ENCODE measurements around the gene UBALD1. TPM values are rescaled to one million over a fixed set of nuclear protein-coding genes. Genes with fewer than 3 reads are reported as not detected.
A peak's percentile ranks its signal among the peaks of the same experiment; 100 is the strongest.

Gene UBALD1
- total RNA-seq, 1 donor from 2014 or later = 4.7 TPM

- peak; percentile 100 for DNase-seq
Observed at GRCh38 chr16:4616047-4616811, 1.5 kb upstream of the UBALD1 start.

GRCh38 chr16:4615384-4616046 is 827 bp upstream of the UBALD1 start:
- no peak for DNase-seq

GRCh38 chr16:4613636-4614570 is 785 bp downstream of the UBALD1 start:
- no peak for DNase-seq

GRCh38 chr16:4612977-4613635 is 1.6 kb downstream of the UBALD1 start:
- no peak for DNase-seq

GRCh38 chr16:4612474-4612931 is 2.2 kb downstream of the UBALD1 start:
- no peak for DNase-seq

- DNase-seq = no peak
Observed at GRCh38 chr16:4611337-4612021, 3.2 kb downstream of the UBALD1 start.

GRCh38 chr16:4610011-4611005 is 4.4 kb downstream of the UBALD1 start:
- DNase-seq = no peak

GRCh38 chr16:4609200-4610010 is 5.3 kb downstream of the UBALD1 start:
- no peak for DNase-seq

GRCh38 chr16:4608704-4608980 is 6.0 kb downstream of the UBALD1 start:
- DNase-seq = no peak

- DNase-seq = no peak
Observed at GRCh38 chr16:4607841-4608703, 6.6 kb downstream of the UBALD1 start.

GRCh38 chr16:4606354-4606753 is 8.3 kb downstream of the UBALD1 start:
- no peak for DNase-seq

- DNase-seq = no peak
Observed at GRCh38 chr16:4604401-4604800, 10.3 kb downstream of the UBALD1 start.

GRCh38 chr16:4603624-4604170 is 11.0 kb downstream of the UBALD1 start:
- DNase-seq = no peak

GRCh38 chr16:4602331-4602730 is 12.4 kb downstream of the UBALD1 start:
- no peak for DNase-seq

- DNase-seq = no peak
Observed at GRCh38 chr16:4601864-4602186, 12.9 kb downstream of the UBALD1 start.

- DNase-seq = peak; percentile 40
Observed at GRCh38 chr16:4601036-4601863, 13.4 kb downstream of the UBALD1 start.

GRCh38 chr16:4599545-4599944 is 15.1 kb downstream of the UBALD1 start:
- DNase-seq = no peak
